DOHH2 (cell line): ENCODE data around the gene TNS2.

Source experiments
- H3F3A ChIP-seq: fragments of 200-600 bp; sonication (generic), shearing (Covaris generic); 2 replicates; pipeline ENCODE4 v1.6.0; 2016; ENCODE audit warnings: antibody characterized with exemption, mild to moderate bottlenecking; ENCODE audit not compliant: control insufficient read depth, insufficient read depth
- H3K27ac ChIP-seq: fragments of 200-600 bp; sonication (generic); 2 replicates; pipeline ENCODE4 v1.5.1; 2014; ENCODE audit warnings: low read depth, mild to moderate bottlenecking, low read length, moderate library complexity
- H3K27me3 ChIP-seq: fragments of 200-600 bp; sonication (generic); 2 replicates; pipeline ENCODE4 v1.6.1; 2014; ENCODE audit warnings: mild to moderate bottlenecking, low read length, mixed read lengths; ENCODE audit not compliant: control insufficient read depth
- H3K36me3 ChIP-seq: fragments of 200-600 bp; sonication (generic); 2 replicates; pipeline ENCODE4 v1.6.1; 2014; ENCODE audit warnings: mild to moderate bottlenecking, low read length, moderate library complexity, mixed read lengths; ENCODE audit not compliant: control insufficient read depth
- H3K4me1 ChIP-seq: fragments of 200-600 bp; sonication (generic); 2 replicates; pipeline ENCODE4 v1.6.1; 2014; ENCODE audit warnings: mild to moderate bottlenecking, low read length, mixed read lengths; ENCODE audit not compliant: control insufficient read depth
- H3K4me2 ChIP-seq: fragments of 200-600 bp; sonication (generic); 2 replicates; pipeline ENCODE4 v1.6.0; 2014; ENCODE audit warnings: mild to moderate bottlenecking, low read length, moderate library complexity
- H3K4me3 ChIP-seq: fragments of 200-600 bp; sonication (generic); 2 replicates; pipeline ENCODE4 v1.5.1; 2014; ENCODE audit warnings: mild to moderate bottlenecking, low read length, mixed read lengths
- H3K79me2 ChIP-seq: fragments of 200-600 bp; sonication (generic); 2 replicates; pipeline ENCODE4 v1.6.1; 2014; ENCODE audit warnings: mild to moderate bottlenecking, low read length, mixed read lengths; ENCODE audit not compliant: control insufficient read depth
- H3K9me2 ChIP-seq: fragments of 200-600 bp; sonication (generic); replicated peaks from 2 replicates; pipeline ENCODE4 v1.6.1; 2014; ENCODE audit warnings: mild to moderate bottlenecking, low read length, mixed read lengths; ENCODE audit not compliant: control insufficient read depth
- H3K9me3 ChIP-seq: fragments of 200-600 bp; sonication (generic); 2 replicates; pipeline ENCODE4 v1.6.1; 2014; ENCODE audit warnings: antibody characterized with exemption, low read length, mixed read lengths; ENCODE audit not compliant: control insufficient read depth, insufficient read depth
- H4K20me1 ChIP-seq: fragments of 200-600 bp; sonication (generic); 2 replicates; pipeline ENCODE4 v1.6.0; 2014; ENCODE audit warnings: low read depth, mild to moderate bottlenecking, antibody characterized with exemption, low read length, moderate library complexity; ENCODE audit not compliant: control insufficient read depth, insufficient read depth
- EZH2phosphoT487 ChIP-seq: fragments of 200-600 bp; sonication (generic); IDR thresholded peaks from 2 replicates; pipeline ENCODE4 v1.6.1; 2017; ENCODE audit warnings: borderline replicate concordance, mild to moderate bottlenecking, antibody characterized with exemption, low read length, moderate library complexity, mixed read lengths
- TF ChIP-seq, protein P1 (sequence below): fragments of 200-600 bp; sonication (generic); IDR thresholded peaks from one replicate; pipeline ENCODE4 v1.5.1; 2014; ENCODE audit warnings: antibody characterized with exemption, mild to moderate bottlenecking, low read depth, low read length; ENCODE audit not compliant: poor library complexity, severe bottlenecking

TNS2 gene

GRCh38 chr12:53073881-53074280 is 24.0 kb downstream of the TNS2 start:
- Histone ChIP-seq H3K9me2 (no peaks in the 10 kb centered on the region), H3K4me1 (peaks cover 22% of the 10 kb centered on the region), H3K79me2 (peaks cover 17% of the 10 kb centered on the region), H3K4me3 (no peak overlapping the region), H3K27me3 (no peaks in the 10 kb centered on the region), H3K4me2 (no peak overlapping the region), H3K36me3 (peaks cover 38% of the 10 kb centered on the region), H3K9me3 (no peaks in the 10 kb centered on the region), H4K20me1 (no peaks in the 10 kb centered on the region), H3K27ac (no peak overlapping the region), H3F3A (no peaks in the 10 kb centered on the region)
- TF ChIP-seq, protein P1, sequence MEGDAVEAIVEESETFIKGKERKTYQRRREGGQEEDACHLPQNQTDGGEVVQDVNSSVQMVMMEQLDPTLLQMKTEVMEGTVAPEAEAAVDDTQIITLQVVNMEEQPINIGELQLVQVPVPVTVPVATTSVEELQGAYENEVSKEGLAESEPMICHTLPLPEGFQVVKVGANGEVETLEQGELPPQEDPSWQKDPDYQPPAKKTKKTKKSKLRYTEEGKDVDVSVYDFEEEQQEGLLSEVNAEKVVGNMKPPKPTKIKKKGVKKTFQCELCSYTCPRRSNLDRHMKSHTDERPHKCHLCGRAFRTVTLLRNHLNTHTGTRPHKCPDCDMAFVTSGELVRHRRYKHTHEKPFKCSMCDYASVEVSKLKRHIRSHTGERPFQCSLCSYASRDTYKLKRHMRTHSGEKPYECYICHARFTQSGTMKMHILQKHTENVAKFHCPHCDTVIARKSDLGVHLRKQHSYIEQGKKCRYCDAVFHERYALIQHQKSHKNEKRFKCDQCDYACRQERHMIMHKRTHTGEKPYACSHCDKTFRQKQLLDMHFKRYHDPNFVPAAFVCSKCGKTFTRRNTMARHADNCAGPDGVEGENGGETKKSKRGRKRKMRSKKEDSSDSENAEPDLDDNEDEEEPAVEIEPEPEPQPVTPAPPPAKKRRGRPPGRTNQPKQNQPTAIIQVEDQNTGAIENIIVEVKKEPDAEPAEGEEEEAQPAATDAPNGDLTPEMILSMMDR = no peak
- TF ChIP-seq EZH2phosphoT487 = no peak

DNA sequence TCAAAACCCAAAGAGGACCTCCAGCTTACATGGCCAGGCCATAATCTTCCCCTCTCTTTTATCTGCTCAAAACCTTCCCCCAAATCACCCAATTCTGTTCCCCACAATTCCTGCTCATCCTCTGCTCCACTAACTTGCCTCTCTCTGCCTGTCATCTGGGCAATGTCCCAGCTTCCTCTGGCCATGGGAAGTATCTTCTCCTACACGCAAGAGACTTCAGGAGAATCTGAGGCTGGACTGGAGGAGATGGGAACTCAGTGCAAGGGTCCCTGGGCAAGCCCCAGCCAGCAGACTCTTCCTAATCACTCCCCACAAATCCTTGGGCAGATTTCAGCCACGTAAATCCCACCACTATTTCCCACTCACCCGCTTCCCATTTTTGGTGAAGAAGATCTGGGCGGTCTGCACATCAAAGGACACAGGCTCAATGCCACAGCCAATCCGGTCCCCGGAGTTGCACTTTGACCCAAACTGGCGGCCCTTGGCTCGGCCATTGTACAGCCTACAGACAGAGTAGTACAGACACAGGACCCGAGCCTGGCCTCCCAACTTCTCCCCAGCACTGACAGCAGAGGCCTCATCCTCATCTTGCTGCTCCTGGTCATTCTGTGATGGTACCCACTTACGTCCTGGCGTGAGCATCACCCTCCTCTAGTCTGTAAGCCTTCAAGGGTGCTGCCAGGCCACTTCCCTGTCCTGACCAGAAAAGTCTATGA is 24.6 kb downstream of the TNS2 start:
- Histone ChIP-seq H3K4me3 (no peak overlapping the region), H4K20me1 (no peaks in the 10 kb centered on the region), H3K9me3 (no peaks in the 10 kb centered on the region), H3K27ac (no peak overlapping the region), H3K79me2 (peaks cover 18% of the 10 kb centered on the region), H3K36me3 (peaks cover 38% of the 10 kb centered on the region), H3K4me1 (peaks cover 22% of the 10 kb centered on the region), H3F3A (no peaks in the 10 kb centered on the region), H3K9me2 (no peaks in the 10 kb centered on the region), H3K4me2 (no peak overlapping the region), H3K27me3 (no peaks in the 10 kb centered on the region)
- no peak for TF ChIP-seq EZH2phosphoT487
- TF ChIP-seq, protein P1 = no peak

GRCh38 chr12:53074999-53075370 is 25.1 kb downstream of the TNS2 start:
- no peaks in the 10 kb centered on the region for H3K27me3 ChIP-seq
- no peaks in the 10 kb centered on the region for H4K20me1 ChIP-seq
- no peaks in the 10 kb centered on the region for H3K9me3 ChIP-seq
- H3K79me2 ChIP-seq = peaks cover 18% of the 10 kb centered on the region
- no peak for TF ChIP-seq EZH2phosphoT487
- TF ChIP-seq, protein P1 = no peak
- peaks cover 27% of the 10 kb centered on the region for H3K4me1 ChIP-seq
- H3F3A ChIP-seq = no peaks in the 10 kb centered on the region
- H3K9me2 ChIP-seq = no peaks in the 10 kb centered on the region
- no peak overlapping the region for H3K4me2 ChIP-seq
- H3K27ac ChIP-seq = no peak overlapping the region
- no peak overlapping the region for H3K4me3 ChIP-seq
- peaks cover 37% of the 10 kb centered on the region for H3K36me3 ChIP-seq
